Nephron progenitor cell (in vitro differentiated cells): Measurements from ENCODE around the gene CCDC91.
"Not testable (repeated sequence)": the region's sequence is repeated elsewhere in the genome, so short reads cannot be mapped to it uniquely, and the experiment has no call there.

Experiments used
- DNase-seq: peaks from one replicate; pipeline ENCODE4 v3.0.0; 2021
- H3K27ac Mint-ChIP-seq: 2 replicates; pipeline ENCODE4 v1.8.0; 2021; ENCODE audit warnings: mild to moderate bottlenecking, moderate library complexity, mixed read lengths
- H3K27me3 Mint-ChIP-seq: 2 replicates; pipeline ENCODE4 v1.8.0; 2021; ENCODE audit warnings: mild to moderate bottlenecking, low read depth, mixed read lengths; ENCODE audit not compliant: poor library complexity
- H3K36me3 Mint-ChIP-seq: 2 replicates; pipeline ENCODE4 v1.8.0; 2021; ENCODE audit warnings: low read depth, mixed read lengths
- H3K4me1 Mint-ChIP-seq: 2 replicates; pipeline ENCODE4 v1.8.0; 2021; ENCODE audit warnings: mixed read lengths
- H3K4me3 Mint-ChIP-seq: 2 replicates; pipeline ENCODE4 v1.8.0; 2021; ENCODE audit warnings: mild to moderate bottlenecking, moderate library complexity, mixed read lengths
- H3K9me3 Mint-ChIP-seq: 2 replicates; pipeline ENCODE4 v1.8.0; 2021; ENCODE audit warnings: mild to moderate bottlenecking, moderate library complexity, mixed read lengths
- CTCF ChIP-seq: fragments of 200-600 bp; sonication (generic); IDR thresholded peaks from 2 replicates; pipeline ENCODE4 v1.5.0; 2021; ENCODE audit warnings: antibody characterized with exemption

CCDC91 gene

GRCh38 chr12:28327722-28328121 is 137.5 kb downstream of the CCDC91 start:
- Mint-ChIP-seq H3K4me1 (no peaks in the 10 kb centered on the region), H3K9me3 (peaks cover 10% of the 10 kb centered on the region), H3K27me3 (no peaks in the 10 kb centered on the region), H3K36me3 (peaks cover 10% of the 10 kb centered on the region), H3K4me3 (no peak overlapping the region), H3K27ac (no peak overlapping the region)
- no peak for DNase-seq
- no peak for TF ChIP-seq CTCF

DNA sequence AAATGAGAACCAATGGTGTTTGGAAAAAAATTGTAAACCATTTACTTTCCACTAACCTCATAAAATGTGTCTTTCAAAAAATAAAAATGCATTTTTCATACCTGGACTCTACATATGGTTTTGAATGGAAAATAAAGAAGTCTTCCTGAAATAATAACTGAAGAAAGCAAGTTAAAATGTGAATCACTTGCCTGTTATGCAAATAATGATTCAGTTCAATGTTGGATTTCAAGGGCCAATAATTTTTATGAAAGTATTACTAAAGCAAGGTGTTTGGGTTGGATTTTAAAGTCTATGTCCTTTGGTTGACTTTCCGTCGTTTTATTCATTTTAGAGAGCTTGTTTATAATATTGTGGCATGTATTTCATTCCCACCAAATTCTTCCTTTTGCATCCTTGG is 138.7 kb downstream of the CCDC91 start:
- Mint-ChIP-seq H3K27me3 (no peaks in the 10 kb centered on the region), H3K9me3 (peaks cover 10% of the 10 kb centered on the region), H3K36me3 (peaks cover 10% of the 10 kb centered on the region), H3K4me3 (no peak overlapping the region), H3K4me1 (no peaks in the 10 kb centered on the region), H3K27ac (no peak overlapping the region)
- no peak for TF ChIP-seq CTCF
- DNase-seq, result no peak

- not testable (repeated sequence) for H3K4me1 Mint-ChIP-seq, H3K27ac Mint-ChIP-seq, H3K4me3 Mint-ChIP-seq, H3K27me3 Mint-ChIP-seq, DNase-seq
- H3K9me3 Mint-ChIP-seq, result peaks cover 10% of the 10 kb centered on the region
- H3K36me3 Mint-ChIP-seq, result peaks cover 10% of the 10 kb centered on the region
These were observed 139.5 kb downstream of the CCDC91 start for GRCh38 chr12:28329727-28330126.

GRCh38 chr12:28330232-28330631 is 140.0 kb downstream of the CCDC91 start:
- H3K4me3 Mint-ChIP-seq, H3K4me1 Mint-ChIP-seq, DNase-seq, H3K27ac Mint-ChIP-seq, H3K27me3 Mint-ChIP-seq: not testable (repeated sequence)
- Mint-ChIP-seq H3K36me3 (peaks cover 10% of the 10 kb centered on the region), H3K9me3 (peaks cover 10% of the 10 kb centered on the region)

- Mint-ChIP-seq H3K4me1 (no peaks in the 10 kb centered on the region), H3K4me3 (no peak overlapping the region), H3K36me3 (peaks cover 10% of the 10 kb centered on the region), H3K9me3 (peaks cover 10% of the 10 kb centered on the region), H3K27me3 (no peaks in the 10 kb centered on the region), H3K27ac (no peak overlapping the region)
- no peak for DNase-seq
- no peak for TF ChIP-seq CTCF
These were observed 140.9 kb downstream of the CCDC91 start for GRCh38 chr12:28331130-28331529.

DNA sequence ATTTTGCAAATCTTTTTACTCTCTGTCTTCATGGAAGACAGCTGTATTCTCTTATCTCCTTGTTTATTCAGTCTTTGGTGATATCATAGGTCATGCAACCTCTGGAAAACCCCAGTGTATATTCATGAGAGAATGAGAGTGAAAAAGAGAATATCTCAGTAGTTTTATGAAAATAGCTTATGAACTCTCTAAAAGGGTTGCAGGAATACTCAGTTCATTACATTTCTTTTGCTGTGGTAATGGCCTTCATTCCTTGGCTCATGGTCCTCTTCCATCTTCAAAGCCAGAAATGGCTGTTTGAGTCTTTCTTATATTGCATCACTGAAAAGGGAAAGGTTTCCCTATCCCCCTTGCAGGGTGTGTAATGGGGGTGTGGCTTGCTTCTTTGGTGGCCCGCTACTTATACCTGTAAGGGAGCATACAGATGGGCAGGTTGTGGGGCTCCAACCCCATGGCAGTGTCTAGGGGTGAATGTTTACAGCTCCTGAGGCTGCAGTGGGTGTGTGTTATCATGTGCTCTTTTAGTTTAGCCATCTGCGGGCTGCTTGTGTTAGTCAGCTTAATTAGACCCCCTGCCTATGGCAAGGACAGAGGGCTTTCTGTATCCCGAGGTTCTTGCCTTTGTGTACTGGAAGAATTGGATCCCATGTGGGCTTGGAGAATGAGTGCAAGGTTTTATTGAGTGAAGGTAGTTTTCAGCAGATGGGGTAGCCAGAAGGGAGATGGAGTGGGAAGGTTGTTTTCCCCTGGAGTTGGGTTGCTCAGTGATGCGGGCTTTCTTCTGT is 150.2 kb downstream of the CCDC91 start:
- DNase-seq, result no peak
- H3K27ac Mint-ChIP-seq, result no peak overlapping the region
- no peaks in the 10 kb centered on the region for H3K9me3 Mint-ChIP-seq
- H3K27me3 Mint-ChIP-seq, result no peaks in the 10 kb centered on the region
- H3K4me3 Mint-ChIP-seq, result no peak overlapping the region
- no peaks in the 10 kb centered on the region for H3K36me3 Mint-ChIP-seq
- H3K4me1 Mint-ChIP-seq, result no peaks in the 10 kb centered on the region
- TF ChIP-seq CTCF, result no peak

DNA sequence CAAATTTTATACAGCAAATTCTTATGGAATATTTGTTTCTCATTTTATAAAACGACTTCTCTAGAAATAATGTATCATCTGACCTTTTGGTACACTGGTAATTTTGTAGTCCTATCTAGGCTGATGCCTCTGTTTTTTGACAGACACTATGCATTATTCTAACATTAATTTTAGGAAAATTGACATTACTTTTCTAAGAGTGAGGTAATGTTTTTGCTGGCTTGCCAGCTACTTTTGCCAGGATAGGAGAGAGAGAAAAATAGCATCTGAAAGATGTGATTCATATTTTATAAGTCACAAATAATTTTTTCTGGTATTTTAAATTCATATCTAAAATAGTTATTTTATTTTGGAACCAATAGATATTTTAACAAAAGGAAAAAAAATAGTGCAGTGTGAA is 153.5 kb downstream of the CCDC91 start:
- no peak overlapping the region for H3K4me3 Mint-ChIP-seq
- H3K36me3 Mint-ChIP-seq, result no peaks in the 10 kb centered on the region
- DNase-seq, result no peak
- H3K27me3 Mint-ChIP-seq, result no peaks in the 10 kb centered on the region
- no peaks in the 10 kb centered on the region for H3K9me3 Mint-ChIP-seq
- H3K27ac Mint-ChIP-seq, result no peak overlapping the region
- H3K4me1 Mint-ChIP-seq, result no peaks in the 10 kb centered on the region
- TF ChIP-seq CTCF, result no peak
